Stomach smooth muscle (tissue), 2 donors: Measurements from ENCODE around the gene C1QTNF4.

Experiments
- H3K27ac ChIP-seq: one replicate; pipeline ENCODE4 v1.7.0; 2013; ENCODE audit warnings: mild to moderate bottlenecking, low read length, inconsistent platforms
- H3K27me3 ChIP-seq, 2 donors: one replicate each; pipeline ENCODE4 v1.7.0; 2013; ENCODE audit warnings: low read length in 2 of 2; ENCODE audit not compliant: insufficient read depth in 2 of 2, control insufficient read depth in 1 of 2
- H3K36me3 ChIP-seq, 2 donors: one replicate each; pipeline ENCODE4 v1.7.0; 2013; ENCODE audit warnings: low read length in 2 of 2; ENCODE audit not compliant: control insufficient read depth in 2 of 2, insufficient read depth in 2 of 2
- H3K4me1 ChIP-seq: one replicate; pipeline ENCODE4 v1.7.0; 2013; ENCODE audit warnings: low read length; ENCODE audit not compliant: control insufficient read depth, insufficient read depth
- H3K4me3 ChIP-seq, 2 donors: one replicate each; pipeline ENCODE4 v1.7.0; 2013; ENCODE audit warnings: low read length in 2 of 2
- H3K9ac ChIP-seq, 2 donors: one replicate each; pipeline ENCODE4 v1.7.0; 2013; ENCODE audit warnings: low read length in 2 of 2, mild to moderate bottlenecking in 1 of 2
- H3K9me3 ChIP-seq, 2 donors: one replicate each; pipeline ENCODE4 v1.7.0; 2013; ENCODE audit warnings: low read length in 2 of 2; ENCODE audit not compliant: control insufficient read depth in 2 of 2
- donor health status: healthy.
- donor health status: Pancreatic carcinoma.

Gene C1QTNF4

DNA sequence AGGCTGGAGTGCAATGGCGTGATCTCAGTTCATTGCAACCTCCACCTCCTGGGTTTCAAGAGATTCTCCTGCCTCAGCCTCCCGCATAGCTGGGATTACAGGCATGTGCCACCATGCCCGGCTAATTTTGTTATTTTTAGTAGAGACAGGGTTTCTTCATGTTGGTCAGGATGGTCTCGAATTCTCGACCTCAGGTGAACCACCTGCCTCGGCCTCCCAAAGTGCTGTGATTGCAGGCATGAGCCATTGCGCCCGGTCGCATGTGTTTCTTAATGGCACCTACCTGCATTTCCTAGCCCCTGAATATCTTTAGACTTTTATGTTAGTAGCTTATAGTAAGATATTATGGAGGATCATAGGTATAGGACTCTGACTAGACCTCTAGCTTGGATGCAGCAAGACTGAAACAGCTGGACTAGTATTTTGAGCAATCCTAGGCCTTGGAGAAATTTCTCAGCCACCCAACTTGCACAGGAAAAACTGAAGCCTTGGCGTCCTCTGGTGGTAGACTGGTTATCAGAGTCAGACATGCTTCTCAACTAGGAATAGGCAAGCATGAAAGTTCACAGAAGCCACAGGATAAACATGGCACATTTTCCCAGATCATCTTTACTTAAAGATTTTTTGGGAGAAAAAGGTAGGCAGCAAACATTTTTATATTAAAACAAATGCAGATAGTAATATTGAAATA, 22.7 kb upstream of the C1QTNF4 start:
- no peak overlapping the region for H3K9ac ChIP-seq
- H3K27ac ChIP-seq: no peak overlapping the region
- no peaks in the 10 kb centered on the region for H3K27me3 ChIP-seq
- no peak overlapping the region for H3K4me3 ChIP-seq
- peaks cover 15 to 22% of the 10 kb centered on the region in 2 donors for H3K36me3 ChIP-seq
- no peaks in the 10 kb centered on the region for H3K4me1 ChIP-seq
- H3K9me3 ChIP-seq: no peaks in the 10 kb centered on the region

GRCh38 chr11:47615249-47615648, 21.0 kb upstream of the C1QTNF4 start:
- Histone ChIP-seq H3K9ac (no peak overlapping the region), H3K4me3 (no peak overlapping the region), H3K9me3 (no peaks in the 10 kb centered on the region), H3K36me3 (peaks cover 7 to 17% of the 10 kb centered on the region in 2 donors), H3K27ac (no peak overlapping the region), H3K27me3 (no peaks in the 10 kb centered on the region), H3K4me1 (no peaks in the 10 kb centered on the region)

GRCh38 chr11:47611348-47611794, 17.2 kb upstream of the C1QTNF4 start:
- H3K4me3 ChIP-seq: no peak overlapping the region
- H3K27me3 ChIP-seq: no peaks in the 10 kb centered on the region
- peaks cover 0 to 8% of the 10 kb centered on the region in 2 donors for H3K36me3 ChIP-seq
- no peak overlapping the region for H3K9ac ChIP-seq
- no peak overlapping the region for H3K27ac ChIP-seq
- H3K9me3 ChIP-seq: no peaks in the 10 kb centered on the region
- H3K4me1 ChIP-seq: peaks cover 6% of the 10 kb centered on the region

- peaks cover 6% of the 10 kb centered on the region for H3K4me1 ChIP-seq
- H3K9me3 ChIP-seq: no peaks in the 10 kb centered on the region
- no peak overlapping the region for H3K27ac ChIP-seq
- H3K36me3 ChIP-seq: peaks cover 0 to 6% of the 10 kb centered on the region in 2 donors
- H3K9ac ChIP-seq: no peak overlapping the region
- no peak overlapping the region for H3K4me3 ChIP-seq
- no peaks in the 10 kb centered on the region for H3K27me3 ChIP-seq
These were observed 15.5 kb upstream of the C1QTNF4 start for GRCh38 chr11:47609675-47610074.

DNA sequence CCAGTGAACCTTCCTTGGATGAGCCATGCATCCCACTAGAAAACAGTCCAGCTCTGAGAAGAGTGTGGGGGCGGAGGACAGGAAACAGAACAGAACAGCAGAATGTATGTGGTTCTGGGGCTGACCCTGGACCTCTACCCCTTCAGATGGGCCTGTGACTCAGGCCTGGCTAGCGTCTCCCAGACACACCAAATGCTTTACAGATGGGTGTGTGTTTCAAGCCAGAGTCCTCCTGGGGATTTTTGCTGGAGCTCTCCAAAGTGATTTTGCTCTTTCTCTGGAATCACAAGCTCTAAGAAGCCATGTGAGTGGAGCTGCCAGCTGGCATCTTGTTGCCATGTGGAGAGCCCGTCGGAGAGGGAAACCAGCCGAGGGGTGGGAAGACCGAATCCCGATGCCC, 13.2 kb upstream of the C1QTNF4 start:
- H3K27me3 ChIP-seq: no peaks in the 10 kb centered on the region
- H3K4me3 ChIP-seq: no peak overlapping the region
- H3K9me3 ChIP-seq: no peaks in the 10 kb centered on the region
- no peak overlapping the region for H3K27ac ChIP-seq
- H3K4me1 ChIP-seq: peaks cover 6% of the 10 kb centered on the region
- no peak overlapping the region for H3K9ac ChIP-seq
- peaks cover 0 to 6% of the 10 kb centered on the region in 2 donors for H3K36me3 ChIP-seq

DNA sequence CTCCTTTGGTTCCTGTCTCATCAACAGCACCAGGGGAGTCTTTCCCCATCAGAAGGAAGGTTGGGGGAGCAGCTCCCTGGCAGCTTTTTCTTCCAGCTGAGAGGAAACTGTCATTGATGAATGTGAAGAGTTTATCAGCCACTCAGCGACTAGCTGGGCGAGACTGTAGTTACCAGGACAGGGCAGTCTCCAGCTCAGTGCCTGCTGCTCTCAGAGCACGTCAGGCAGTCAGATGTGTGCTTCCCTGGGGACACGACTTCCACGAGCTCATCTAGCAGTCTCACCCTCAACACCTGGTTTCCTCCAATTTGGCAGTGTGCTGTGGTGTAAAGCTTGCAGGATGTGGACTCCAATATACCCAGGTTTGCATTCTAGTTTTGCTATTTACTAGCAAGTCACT, 12.5 kb upstream of the C1QTNF4 start:
- H3K27me3 ChIP-seq: no peaks in the 10 kb centered on the region
- no peak overlapping the region for H3K4me3 ChIP-seq
- H3K9ac ChIP-seq: no peak overlapping the region
- no peaks in the 10 kb centered on the region for H3K9me3 ChIP-seq
- H3K36me3 ChIP-seq: peaks cover 0 to 4% of the 10 kb centered on the region in 2 donors
- no peak overlapping the region for H3K27ac ChIP-seq
- peaks cover 6% of the 10 kb centered on the region for H3K4me1 ChIP-seq

DNA sequence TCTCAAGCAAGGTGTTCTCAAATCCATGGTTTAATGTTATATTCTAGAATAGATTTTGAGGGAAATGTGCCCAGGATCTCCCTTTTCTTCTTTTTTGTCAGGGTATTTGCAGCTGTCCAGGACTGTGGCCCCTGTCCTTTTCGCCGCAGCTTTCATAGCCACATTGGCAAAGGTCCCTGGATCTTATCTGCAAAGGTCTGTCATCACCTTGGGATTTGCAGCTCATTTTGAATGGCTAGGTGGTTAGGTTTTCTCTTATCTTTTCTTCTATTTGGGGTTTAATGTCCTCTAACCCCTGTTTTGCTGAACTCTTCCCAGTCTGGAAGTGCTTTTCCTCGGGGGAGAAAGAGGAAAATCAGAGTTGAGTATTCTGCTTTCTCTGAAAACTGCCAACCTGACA, 11.7 kb upstream of the C1QTNF4 start:
- Histone ChIP-seq H3K9me3 (no peaks in the 10 kb centered on the region), H3K4me3 (no peak overlapping the region), H3K27me3 (no peaks in the 10 kb centered on the region), H3K36me3 (peaks cover 0 to 3% of the 10 kb centered on the region in 2 donors), H3K9ac (no peak overlapping the region), H3K27ac (no peak overlapping the region), H3K4me1 (peaks cover 6% of the 10 kb centered on the region)

DNA sequence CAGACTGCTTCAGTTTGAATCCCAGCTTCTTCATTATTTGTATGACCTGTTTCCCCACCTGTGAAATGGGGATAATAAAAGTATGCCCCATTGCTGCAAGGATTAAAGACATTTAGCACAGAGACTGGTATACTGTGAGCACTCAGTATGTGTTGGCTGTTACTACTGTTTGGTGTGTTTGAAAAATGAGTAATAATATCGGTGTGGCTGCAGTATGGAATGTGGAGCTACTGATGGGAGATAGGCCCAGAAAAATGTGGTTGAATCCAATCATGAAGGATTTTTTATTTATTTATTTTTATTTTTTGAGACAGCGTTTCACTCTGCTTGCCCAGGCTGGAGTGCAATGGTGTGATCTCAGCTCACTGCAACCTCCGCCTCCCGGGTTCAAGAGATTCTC, 9.1 kb upstream of the C1QTNF4 start:
- no peaks in the 10 kb centered on the region for H3K9me3 ChIP-seq
- no peak overlapping the region for H3K4me3 ChIP-seq
- H3K9ac ChIP-seq: no peak overlapping the region
- no peaks in the 10 kb centered on the region for H3K27me3 ChIP-seq
- H3K36me3 ChIP-seq: peaks cover 0 to 4% of the 10 kb centered on the region in 2 donors
- peaks cover 6% of the 10 kb centered on the region for H3K4me1 ChIP-seq
- H3K27ac ChIP-seq: no peak overlapping the region

DNA sequence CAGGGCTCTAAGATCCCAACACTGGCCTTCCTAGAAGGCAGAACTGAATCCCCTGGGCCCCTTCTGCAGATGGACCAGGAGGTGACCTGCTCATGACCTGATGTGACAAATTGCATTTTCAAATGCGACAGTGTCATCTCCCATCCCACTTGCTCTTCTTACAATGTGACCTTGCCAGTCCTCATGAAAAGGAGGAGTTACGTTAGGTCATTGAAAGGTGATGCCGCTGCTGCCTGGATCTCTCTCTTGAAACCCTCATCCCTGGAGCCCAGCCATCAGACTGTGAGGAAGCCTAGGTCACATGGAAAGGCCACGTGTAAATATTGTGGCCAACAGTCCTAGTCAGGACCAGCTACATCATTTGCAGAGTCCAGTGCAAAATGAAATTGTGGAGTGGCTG, 5.7 kb upstream of the C1QTNF4 start:
- no peaks in the 10 kb centered on the region for H3K9me3 ChIP-seq
- H3K27ac ChIP-seq: no peak overlapping the region
- no peak overlapping the region for H3K4me3 ChIP-seq
- peaks cover 0 to 4% of the 10 kb centered on the region in 2 donors for H3K36me3 ChIP-seq
- H3K4me1 ChIP-seq: no peaks in the 10 kb centered on the region
- H3K9ac ChIP-seq: no peak overlapping the region
- H3K27me3 ChIP-seq: peaks cover 3% of the 10 kb centered on the region in 2 donors

- no peaks in the 10 kb centered on the region for H3K9me3 ChIP-seq
- no peak overlapping the region for H3K4me3 ChIP-seq
- H3K4me1 ChIP-seq: peaks cover 12% of the 10 kb centered on the region
- H3K36me3 ChIP-seq: peaks cover 0 to 4% of the 10 kb centered on the region in 2 donors
- no peak overlapping the region for H3K9ac ChIP-seq
- peaks cover 32 to 34% of the 10 kb centered on the region in 2 donors for H3K27me3 ChIP-seq
- no peak overlapping the region for H3K27ac ChIP-seq
These were observed 1.8 kb upstream of the C1QTNF4 start for GRCh38 chr11:47595967-47596366.

DNA sequence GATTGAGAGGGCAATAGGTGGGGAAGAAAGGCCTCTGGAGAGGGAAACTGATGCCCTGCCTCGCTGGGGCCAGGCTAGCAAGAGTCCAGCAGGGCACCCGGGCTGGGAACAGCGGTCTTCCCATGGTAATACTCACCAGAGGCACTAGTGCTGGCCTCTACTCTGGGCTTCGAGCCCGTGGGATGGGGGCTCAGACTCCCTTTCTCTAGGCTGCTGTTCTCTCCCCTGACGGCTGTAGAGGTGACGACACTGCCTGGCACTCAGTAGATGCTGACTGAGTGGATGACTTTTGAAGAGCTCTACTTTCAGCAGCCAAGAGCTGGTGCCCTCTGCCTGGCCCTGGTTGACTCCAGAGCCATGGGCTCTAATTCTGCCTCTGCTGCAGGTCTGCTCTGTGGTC, 818 bp upstream of the C1QTNF4 start:
- H3K4me1 ChIP-seq: peaks cover 12% of the 10 kb centered on the region
- peaks cover 0 to 4% of the 10 kb centered on the region in 2 donors for H3K36me3 ChIP-seq
- no peak overlapping the region for H3K4me3 ChIP-seq
- no peak overlapping the region for H3K27ac ChIP-seq
- H3K27me3 ChIP-seq: peaks cover 34 to 38% of the 10 kb centered on the region in 2 donors
- H3K9ac ChIP-seq: no peak overlapping the region
- no peaks in the 10 kb centered on the region for H3K9me3 ChIP-seq
